Prostate gland (tissue), 2 donors: ENCODE data around the gene OTOG. TPM values are rescaled to one million over a fixed set of nuclear protein-coding genes. Genes with fewer than 3 reads are reported as not detected.

ENCODE experiments used
- DNase-seq: peaks from one replicate; pipeline ENCODE4 v3.0.0-alpha.2; 2019; ENCODE audit warnings: low spot score
- H3K27ac ChIP-seq, 2 donors: fragments of 200-600 bp; sonication (generic); 2 replicates each; pipeline ENCODE4 v1.5.1; 2017 to 2019
- H3K27me3 ChIP-seq: fragments of 200-600 bp; sonication (generic); replicated peaks from 2 replicates; pipeline ENCODE4 v1.5.1; 2019; ENCODE audit not compliant: insufficient read depth
- H3K36me3 ChIP-seq, 2 donors: fragments of 200-600 bp; sonication (generic); 1 replicate in 1 of 2; 2 replicates in 1 of 2; pipeline versions ENCODE4 v1.5.1 to v1.8.1; 2017 to 2019
- H3K4me1 ChIP-seq: fragments of 200-600 bp; sonication (generic); replicated peaks from 2 replicates; pipeline ENCODE4 v1.5.1; 2019
- H3K4me3 ChIP-seq, 2 donors: fragments of 200-600 bp; sonication (generic); 2 replicates each; pipeline ENCODE4 v1.5.1; 2017 to 2019
- H3K9me3 ChIP-seq: fragments of 200-600 bp; sonication (generic); 2 replicates; pipeline ENCODE4 v1.5.1; 2017
- POLR2A ChIP-seq: fragments of 450-650 bp; IDR thresholded peaks from one replicate; pipeline ENCODE4 v1.6.1; 2016; ENCODE audit warnings: antibody characterized with exemption, mild to moderate bottlenecking
- POLR2AphosphoS5 ChIP-seq: sonication (generic); formaldehyde crosslinking; IDR thresholded peaks from one replicate; pipeline ENCODE4 v1.6.1; 2017; ENCODE audit warnings: antibody characterized with exemption
- WGBS: methylation state at CpG from one replicate; pipeline ENCODE4 v1.1.5; 2018; 5-methylcytosine and 5-hydroxymethylcytosine counted together
- intact Hi-C: fragments of 100-400 bp; cut with DNase I; formaldehyde crosslinking; loops from one replicate; pipeline ENCODE4 v1.14.2; 2022
- total RNA-seq, 2 donors: library from RNA; depleted of rRNA; stranded (reverse); fragments of >200 nt; gene quantifications; one replicate each; pipeline ENCODE4 v1.1.0, GENCODE V29; 2016
- TF ChIP-seq, protein P1 (sequence below), 4 experiments: fragments of 200-600 bp in 2 of 4; fragments of 450-650 bp in 2 of 4; sonication (generic) in 2 of 4; IDR thresholded peaks; 1 replicate in 3 of 4; 2 replicates in 1 of 4; pipeline ENCODE4 v1.5.1; 2016 to 2019; ENCODE audit warnings: antibody characterized with exemption in 4 of 4, mild to moderate bottlenecking in 2 of 4, moderate library complexity in 2 of 4

OTOG gene
- total RNA-seq, 2 donors from 2014 or later: 0.34 TPM; not detected in 1

DNA sequence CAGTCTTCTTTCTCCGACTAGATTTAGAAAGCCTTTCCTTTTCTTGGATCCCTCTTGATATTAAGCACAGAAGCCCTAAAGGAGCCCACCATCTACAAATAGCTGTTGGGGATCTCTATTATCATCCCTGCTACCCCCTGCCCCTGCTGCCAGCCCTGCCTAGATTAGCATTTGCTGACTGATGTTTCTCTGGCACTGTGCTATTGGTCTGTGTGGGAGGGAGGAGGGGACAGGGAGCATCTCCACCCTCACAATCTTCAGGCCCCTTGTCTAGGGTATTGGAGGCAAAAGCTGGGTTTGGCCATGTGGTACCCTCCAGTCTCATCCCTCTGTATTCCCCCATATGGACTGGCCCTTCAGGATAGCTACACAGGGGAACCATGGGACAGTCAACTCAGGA lies 9.0 kb upstream of the OTOG start:
- Histone ChIP-seq H3K27ac (no peak overlapping the region), H3K4me1 (no peaks in the 10 kb centered on the region), H3K27me3 (no peaks in the 10 kb centered on the region), H3K9me3 (no peaks in the 10 kb centered on the region), H3K4me3 (no peak overlapping the region), H3K36me3 (no peaks in the 10 kb centered on the region)
- DNase-seq: no peak
- no peak for TF ChIP-seq POLR2AphosphoS5
- TF ChIP-seq, protein P1, sequence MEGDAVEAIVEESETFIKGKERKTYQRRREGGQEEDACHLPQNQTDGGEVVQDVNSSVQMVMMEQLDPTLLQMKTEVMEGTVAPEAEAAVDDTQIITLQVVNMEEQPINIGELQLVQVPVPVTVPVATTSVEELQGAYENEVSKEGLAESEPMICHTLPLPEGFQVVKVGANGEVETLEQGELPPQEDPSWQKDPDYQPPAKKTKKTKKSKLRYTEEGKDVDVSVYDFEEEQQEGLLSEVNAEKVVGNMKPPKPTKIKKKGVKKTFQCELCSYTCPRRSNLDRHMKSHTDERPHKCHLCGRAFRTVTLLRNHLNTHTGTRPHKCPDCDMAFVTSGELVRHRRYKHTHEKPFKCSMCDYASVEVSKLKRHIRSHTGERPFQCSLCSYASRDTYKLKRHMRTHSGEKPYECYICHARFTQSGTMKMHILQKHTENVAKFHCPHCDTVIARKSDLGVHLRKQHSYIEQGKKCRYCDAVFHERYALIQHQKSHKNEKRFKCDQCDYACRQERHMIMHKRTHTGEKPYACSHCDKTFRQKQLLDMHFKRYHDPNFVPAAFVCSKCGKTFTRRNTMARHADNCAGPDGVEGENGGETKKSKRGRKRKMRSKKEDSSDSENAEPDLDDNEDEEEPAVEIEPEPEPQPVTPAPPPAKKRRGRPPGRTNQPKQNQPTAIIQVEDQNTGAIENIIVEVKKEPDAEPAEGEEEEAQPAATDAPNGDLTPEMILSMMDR (IDR thresholded peaks at IDR 0.05): no peak
- WGBS: 97% methylated on average over 1 of the region's 1 CpG
- intact Hi-C loops: no loop called here

DNA sequence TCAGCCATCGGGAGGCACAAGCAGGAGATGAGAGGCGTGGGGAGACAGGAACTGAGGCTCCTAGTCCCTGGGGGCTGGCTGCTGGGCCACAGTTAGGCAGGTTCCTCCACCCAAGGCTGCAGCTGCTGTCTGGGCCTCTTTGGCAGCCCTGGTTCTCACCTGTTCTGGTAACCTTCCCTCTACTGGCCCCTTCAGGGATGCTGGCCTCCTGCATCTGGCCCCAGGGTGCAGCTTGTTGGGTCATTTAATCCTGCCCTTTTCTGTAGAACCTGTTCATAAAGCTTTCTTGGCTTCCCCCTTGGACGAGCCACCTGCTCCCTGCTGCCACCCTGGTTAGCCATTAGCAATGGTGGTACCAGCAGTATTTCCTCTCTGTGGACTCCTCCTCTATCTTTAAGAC lies 8.3 kb upstream of the OTOG start:
- TF ChIP-seq POLR2AphosphoS5: no peak
- TF ChIP-seq, protein P1 (IDR thresholded peaks at IDR 0.05): no peak
- no peak for TF ChIP-seq POLR2A
- intact Hi-C loops: no loop called here
- H3K27me3 ChIP-seq: no peaks in the 10 kb centered on the region
- no peaks in the 10 kb centered on the region for H3K36me3 ChIP-seq
- 75% methylated on average over 3 of the region's 3 CpGs for WGBS
- no peaks in the 10 kb centered on the region for H3K4me1 ChIP-seq
- no peak overlapping the region for H3K27ac ChIP-seq
- H3K9me3 ChIP-seq: no peaks in the 10 kb centered on the region
- no peak for DNase-seq
- H3K4me3 ChIP-seq: no peak overlapping the region

DNA sequence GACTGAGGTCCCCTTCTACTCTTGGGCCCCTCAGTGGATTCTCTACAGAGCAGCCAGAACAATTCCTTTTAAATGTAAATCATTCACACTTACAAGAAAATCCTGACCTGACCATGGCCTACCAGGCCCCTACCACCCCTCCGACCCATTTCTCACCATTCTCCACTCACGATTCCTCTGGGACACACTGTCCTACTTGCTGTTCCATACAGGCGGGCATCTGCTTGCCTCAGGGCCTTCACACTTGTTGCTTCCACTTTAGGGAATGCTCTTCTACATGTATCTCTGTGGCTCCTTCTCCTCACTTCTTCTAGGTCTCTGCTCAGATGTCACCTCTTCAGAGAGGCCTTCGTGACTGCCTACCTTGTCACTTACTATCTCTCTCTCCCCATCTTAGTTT lies 6.3 kb upstream of the OTOG start:
- no peak overlapping the region for H3K4me3 ChIP-seq
- intact Hi-C loops: no loop called here
- peaks cover 3% of the 10 kb centered on the region for H3K27me3 ChIP-seq
- no peaks in the 10 kb centered on the region for H3K9me3 ChIP-seq
- no peaks in the 10 kb centered on the region for H3K4me1 ChIP-seq
- TF ChIP-seq POLR2A (no peak), POLR2AphosphoS5 (no peak)
- TF ChIP-seq, protein P1 (IDR thresholded peaks at IDR 0.05): no peak
- no peaks in the 10 kb centered on the region for H3K36me3 ChIP-seq
- DNase-seq: no peak
- 79% methylated on average over 4 of the region's 4 CpGs for WGBS
- no peak overlapping the region for H3K27ac ChIP-seq

DNA sequence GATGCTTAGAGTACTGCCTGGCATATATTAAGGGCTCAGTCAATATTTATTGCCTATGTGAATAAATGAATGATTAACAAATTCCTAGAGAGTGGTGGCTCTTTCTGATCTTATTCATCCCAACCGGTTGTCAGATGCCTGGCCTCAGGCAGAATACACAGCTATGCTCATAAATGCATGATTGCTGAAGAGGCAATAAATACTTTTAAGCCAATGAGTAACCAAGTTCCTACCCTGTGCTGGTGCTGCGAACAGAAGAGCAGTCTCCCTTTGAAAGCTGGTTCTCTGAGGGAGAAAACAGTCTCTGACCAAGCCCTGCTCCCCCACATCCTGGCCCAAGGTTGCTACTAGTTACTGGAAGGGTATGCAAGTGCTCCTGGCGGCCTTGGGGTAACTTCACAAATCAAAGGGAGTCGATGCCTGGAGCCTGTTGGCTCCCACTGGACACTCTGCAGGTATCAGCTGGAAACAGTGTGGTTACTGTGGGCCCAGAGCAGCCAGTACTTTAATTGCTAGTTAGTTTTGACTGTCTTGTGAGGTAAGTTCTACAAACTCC lies 5.7 kb upstream of the OTOG start:
- TF ChIP-seq POLR2AphosphoS5 (no peak), POLR2A (no peak)
- TF ChIP-seq, protein P1 (IDR thresholded peaks at IDR 0.05): no peak
- H3K27ac ChIP-seq: no peak overlapping the region
- intact Hi-C loops: no loop called here
- peaks cover 3% of the 10 kb centered on the region for H3K27me3 ChIP-seq
- H3K9me3 ChIP-seq: no peaks in the 10 kb centered on the region
- H3K36me3 ChIP-seq: no peaks in the 10 kb centered on the region
- 59% methylated on average over 4 of the region's 4 CpGs for WGBS
- H3K4me1 ChIP-seq: no peaks in the 10 kb centered on the region
- no peak overlapping the region for H3K4me3 ChIP-seq
- no peak for DNase-seq

DNA sequence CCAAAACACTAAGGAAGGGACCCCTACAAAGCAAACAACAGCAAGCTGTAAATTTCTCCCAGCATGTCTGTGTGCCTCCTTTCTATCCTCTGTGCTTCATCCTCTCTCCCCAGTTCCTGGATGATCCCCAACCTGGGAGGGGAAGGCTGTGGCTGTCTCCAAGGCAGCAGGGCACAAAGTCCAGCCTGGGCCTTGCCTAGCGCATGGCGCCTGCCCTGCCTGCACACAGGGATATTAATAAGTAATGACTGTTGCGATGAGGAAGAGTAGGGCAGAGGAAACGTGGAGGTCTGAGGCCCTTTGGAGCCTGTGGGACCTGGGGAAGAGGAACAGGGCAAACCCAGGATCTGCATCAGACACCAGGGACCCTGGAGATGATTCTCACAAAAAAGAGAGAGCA lies 4.8 kb upstream of the OTOG start:
- intact Hi-C loops: no loop called here
- no peak overlapping the region for H3K4me3 ChIP-seq
- no peaks in the 10 kb centered on the region for H3K4me1 ChIP-seq
- TF ChIP-seq POLR2AphosphoS5 (no peak), POLR2A (no peak)
- TF ChIP-seq, protein P1 (IDR thresholded peaks at IDR 0.05): no peak
- H3K9me3 ChIP-seq: no peaks in the 10 kb centered on the region
- no peaks in the 10 kb centered on the region for H3K36me3 ChIP-seq
- H3K27me3 ChIP-seq: peaks cover 3% of the 10 kb centered on the region
- H3K27ac ChIP-seq: no peak overlapping the region
- 89% methylated on average over 4 of the region's 4 CpGs for WGBS
- DNase-seq: no peak
